OCI-LY1 (cell line): ENCODE measurements around the gene TMOD4.

ENCODE experiments used
- H2AFZ ChIP-seq: fragments of 200-600 bp; sonication (generic), shearing (Covaris generic); 2 replicates; pipeline ENCODE4 v1.6.0; 2014; ENCODE audit warnings: antibody characterized with exemption, mild to moderate bottlenecking, low read length
- H3F3A ChIP-seq: fragments of 200-600 bp; sonication (generic), shearing (Covaris generic); 2 replicates; pipeline ENCODE4 v1.6.0; 2014; ENCODE audit warnings: mild to moderate bottlenecking, antibody characterized with exemption, low read length, moderate library complexity; ENCODE audit not compliant: insufficient read depth
- H3K27ac ChIP-seq: fragments of 200-600 bp; sonication (generic); 2 replicates; pipeline ENCODE4 v1.5.1; 2014; ENCODE audit warnings: low read length, mixed run types, mild to moderate bottlenecking, low read depth; ENCODE audit not compliant: poor library complexity, severe bottlenecking
- H3K27me3 ChIP-seq: fragments of 200-600 bp; sonication (generic); 2 replicates; pipeline ENCODE4 v1.6.0; 2014; ENCODE audit warnings: antibody characterized with exemption, mild to moderate bottlenecking, low read length, moderate library complexity; ENCODE audit not compliant: insufficient read depth
- H3K36me3 ChIP-seq: fragments of 200-600 bp; sonication (generic); 2 replicates; pipeline ENCODE4 v1.6.1; 2014; ENCODE audit warnings: mild to moderate bottlenecking, antibody characterized with exemption, low read length, moderate library complexity, mixed read lengths; ENCODE audit not compliant: insufficient read depth
- H3K4me1 ChIP-seq: fragments of 200-600 bp; sonication (generic); 2 replicates; pipeline ENCODE4 v1.5.1; 2014; ENCODE audit warnings: mild to moderate bottlenecking, low read length, moderate library complexity; ENCODE audit not compliant: insufficient read depth, severe bottlenecking
- H3K4me2 ChIP-seq: fragments of 200-600 bp; sonication (generic), shearing (Covaris generic); 2 replicates; pipeline ENCODE4 v1.6.1; 2014; ENCODE audit warnings: low read length
- H3K4me3 ChIP-seq: fragments of 200-600 bp; sonication (generic); 2 replicates; pipeline ENCODE4 v1.5.1; 2014; ENCODE audit warnings: low read length, low read depth, mild to moderate bottlenecking, mixed read lengths; ENCODE audit not compliant: poor library complexity, severe bottlenecking
- H3K79me2 ChIP-seq: fragments of 200-600 bp; shearing (Covaris generic); 2 replicates; pipeline ENCODE4 v1.6.1; 2016; ENCODE audit warnings: mixed run types, low read length, mixed read lengths; ENCODE audit not compliant: insufficient read depth
- H3K9ac ChIP-seq: fragments of 200-600 bp; sonication (generic), shearing (Covaris generic); 2 replicates; pipeline ENCODE4 v1.6.1; 2014; ENCODE audit warnings: mild to moderate bottlenecking, low read length, mixed read lengths
- H3K9me2 ChIP-seq: fragments of 200-600 bp; sonication (generic), shearing (Covaris generic); 2 replicates; pipeline ENCODE4 v1.6.1; 2014; ENCODE audit warnings: low read depth, mild to moderate bottlenecking, low read length, mixed read lengths
- H3K9me3 ChIP-seq: fragments of 200-600 bp; shearing (Covaris generic); 2 replicates; pipeline ENCODE4 v1.6.1; 2014; ENCODE audit warnings: low read length, mixed read lengths
- H4K20me1 ChIP-seq: fragments of 200-600 bp; sonication (generic), shearing (Covaris generic); 2 replicates; pipeline ENCODE4 v1.6.0; 2016; ENCODE audit warnings: mild to moderate bottlenecking, low read length; ENCODE audit not compliant: insufficient read depth
- EZH2 ChIP-seq: fragments of 200-600 bp; sonication (generic), shearing (Covaris generic); IDR thresholded peaks from 2 replicates; pipeline ENCODE4 v1.8.0; 2017; ENCODE audit warnings: borderline replicate concordance, mixed run types, mild to moderate bottlenecking, antibody characterized with exemption, low read length, moderate library complexity, mixed read lengths
- TF ChIP-seq, protein P1 (sequence below): fragments of 200-600 bp; sonication (generic), shearing (Covaris generic); IDR thresholded peaks from 2 replicates; pipeline ENCODE4 v1.5.1; 2017; ENCODE audit warnings: mild to moderate bottlenecking, antibody characterized with exemption, low read length, moderate library complexity, mixed read lengths

Gene TMOD4

GRCh38 chr1:151137789-151138188 is 38.0 kb downstream of the TMOD4 start:
- H3K27me3 ChIP-seq, result peaks cover 6% of the 10 kb centered on the region; the same call in 1 of the 2 replicates
- H3K9me2 ChIP-seq, result no peaks in the 10 kb centered on the region
- no peak overlapping the region for H3K4me3 ChIP-seq
- H3K9me3 ChIP-seq, result no peaks in the 10 kb centered on the region
- H3K4me1 ChIP-seq, result peaks cover 13% of the 10 kb centered on the region
- no peaks in the 10 kb centered on the region for H3K36me3 ChIP-seq
- no peaks in the 10 kb centered on the region for H3F3A ChIP-seq
- H2AFZ ChIP-seq, result no peak overlapping the region
- TF ChIP-seq, protein P1, sequence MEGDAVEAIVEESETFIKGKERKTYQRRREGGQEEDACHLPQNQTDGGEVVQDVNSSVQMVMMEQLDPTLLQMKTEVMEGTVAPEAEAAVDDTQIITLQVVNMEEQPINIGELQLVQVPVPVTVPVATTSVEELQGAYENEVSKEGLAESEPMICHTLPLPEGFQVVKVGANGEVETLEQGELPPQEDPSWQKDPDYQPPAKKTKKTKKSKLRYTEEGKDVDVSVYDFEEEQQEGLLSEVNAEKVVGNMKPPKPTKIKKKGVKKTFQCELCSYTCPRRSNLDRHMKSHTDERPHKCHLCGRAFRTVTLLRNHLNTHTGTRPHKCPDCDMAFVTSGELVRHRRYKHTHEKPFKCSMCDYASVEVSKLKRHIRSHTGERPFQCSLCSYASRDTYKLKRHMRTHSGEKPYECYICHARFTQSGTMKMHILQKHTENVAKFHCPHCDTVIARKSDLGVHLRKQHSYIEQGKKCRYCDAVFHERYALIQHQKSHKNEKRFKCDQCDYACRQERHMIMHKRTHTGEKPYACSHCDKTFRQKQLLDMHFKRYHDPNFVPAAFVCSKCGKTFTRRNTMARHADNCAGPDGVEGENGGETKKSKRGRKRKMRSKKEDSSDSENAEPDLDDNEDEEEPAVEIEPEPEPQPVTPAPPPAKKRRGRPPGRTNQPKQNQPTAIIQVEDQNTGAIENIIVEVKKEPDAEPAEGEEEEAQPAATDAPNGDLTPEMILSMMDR, result no peak
- TF ChIP-seq EZH2, result no peak
- H3K27ac ChIP-seq, result no peak overlapping the region
- no peak overlapping the region for H3K9ac ChIP-seq
- H3K4me2 ChIP-seq, result no peak overlapping the region
- no peaks in the 10 kb centered on the region for H4K20me1 ChIP-seq
- no peaks in the 10 kb centered on the region for H3K79me2 ChIP-seq

GRCh38 chr1:151135433-151136385 is 40.1 kb downstream of the TMOD4 start:
- no peak overlapping the region for H3K27ac ChIP-seq
- no peak overlapping the region for H3K4me2 ChIP-seq
- H3K36me3 ChIP-seq, result no peaks in the 10 kb centered on the region
- H3F3A ChIP-seq, result no peaks in the 10 kb centered on the region
- H3K9me3 ChIP-seq, result no peaks in the 10 kb centered on the region
- no peaks in the 10 kb centered on the region for H3K9me2 ChIP-seq
- peaks cover 10% of the 10 kb centered on the region for H3K4me1 ChIP-seq
- H3K4me3 ChIP-seq, result no peak overlapping the region
- no peak overlapping the region for H3K9ac ChIP-seq
- H3K79me2 ChIP-seq, result no peaks in the 10 kb centered on the region
- peaks cover 6% of the 10 kb centered on the region; the same call in 1 of the 2 replicates for H3K27me3 ChIP-seq
- H4K20me1 ChIP-seq, result no peaks in the 10 kb centered on the region
- H2AFZ ChIP-seq, result no peak overlapping the region
- TF ChIP-seq EZH2, result no peak
- TF ChIP-seq, protein P1, result peak; percentile 35; the same call in 1 of the 2 replicates

DNA sequence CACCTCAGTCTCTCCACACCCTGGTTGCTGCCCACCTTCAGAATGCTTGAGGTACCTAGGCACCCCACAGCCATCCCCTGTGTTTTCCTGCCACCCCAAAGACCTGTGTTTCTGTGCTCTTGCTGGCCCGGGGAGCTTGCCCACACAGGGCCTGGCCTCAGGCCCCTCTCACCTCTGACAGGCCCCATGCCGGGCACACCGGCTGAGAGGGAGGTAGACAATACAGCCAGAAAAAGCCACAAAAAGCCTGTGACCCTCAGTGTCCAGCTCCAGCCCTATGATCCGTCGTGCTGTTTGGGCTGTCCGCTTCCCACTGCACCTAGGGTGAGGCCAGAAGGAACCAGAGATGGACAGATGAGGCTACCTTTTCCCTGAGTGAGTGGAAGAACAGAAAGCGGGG is 40.8 kb downstream of the TMOD4 start:
- Histone ChIP-seq H3K9me2 (no peaks in the 10 kb centered on the region), H3K9ac (no peak overlapping the region), H3K27me3 (peaks cover under 1% of the 10 kb centered on the region; the same call in 1 of the 2 replicates), H3K27ac (no peak overlapping the region), H3K4me1 (peaks cover 15% of the 10 kb centered on the region), H3F3A (no peaks in the 10 kb centered on the region), H3K4me3 (no peak overlapping the region), H3K9me3 (no peaks in the 10 kb centered on the region), H3K36me3 (no peaks in the 10 kb centered on the region), H3K79me2 (no peaks in the 10 kb centered on the region), H2AFZ (no peak overlapping the region), H4K20me1 (no peaks in the 10 kb centered on the region), H3K4me2 (no peak overlapping the region)
- TF ChIP-seq, protein P1, result no peak
- TF ChIP-seq EZH2, result no peak
